LNCAP (cell line): ENCODE data around the gene CNKSR3.

ENCODE experiments used
- TF ChIP-seq, protein P1 (sequence below): fragments of 450-650 bp; IDR thresholded peaks from 2 replicates; pipeline ENCODE4 v1.5.1; 2017; ENCODE audit warnings: mild to moderate bottlenecking

The CNKSR3 gene

DNA sequence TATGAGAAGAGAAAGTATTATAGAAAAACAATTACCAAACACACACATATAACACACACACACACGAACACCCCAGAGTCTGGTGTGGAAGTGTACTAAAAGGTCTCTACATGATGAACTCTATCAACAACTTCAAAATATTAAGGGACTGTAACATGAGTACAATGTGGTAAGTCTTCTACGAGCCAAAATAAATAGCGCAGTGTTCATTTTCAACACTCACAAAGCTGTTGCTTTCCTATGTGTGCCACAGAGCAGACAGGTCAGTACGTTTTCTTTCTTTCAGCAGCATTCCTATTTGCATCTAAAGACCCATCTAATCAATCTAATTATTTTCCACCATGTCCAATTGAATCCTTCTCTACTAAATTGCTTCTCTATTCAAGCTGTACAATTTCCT, 12.1 kb upstream of the CNKSR3 start:
- TF ChIP-seq, protein P1, sequence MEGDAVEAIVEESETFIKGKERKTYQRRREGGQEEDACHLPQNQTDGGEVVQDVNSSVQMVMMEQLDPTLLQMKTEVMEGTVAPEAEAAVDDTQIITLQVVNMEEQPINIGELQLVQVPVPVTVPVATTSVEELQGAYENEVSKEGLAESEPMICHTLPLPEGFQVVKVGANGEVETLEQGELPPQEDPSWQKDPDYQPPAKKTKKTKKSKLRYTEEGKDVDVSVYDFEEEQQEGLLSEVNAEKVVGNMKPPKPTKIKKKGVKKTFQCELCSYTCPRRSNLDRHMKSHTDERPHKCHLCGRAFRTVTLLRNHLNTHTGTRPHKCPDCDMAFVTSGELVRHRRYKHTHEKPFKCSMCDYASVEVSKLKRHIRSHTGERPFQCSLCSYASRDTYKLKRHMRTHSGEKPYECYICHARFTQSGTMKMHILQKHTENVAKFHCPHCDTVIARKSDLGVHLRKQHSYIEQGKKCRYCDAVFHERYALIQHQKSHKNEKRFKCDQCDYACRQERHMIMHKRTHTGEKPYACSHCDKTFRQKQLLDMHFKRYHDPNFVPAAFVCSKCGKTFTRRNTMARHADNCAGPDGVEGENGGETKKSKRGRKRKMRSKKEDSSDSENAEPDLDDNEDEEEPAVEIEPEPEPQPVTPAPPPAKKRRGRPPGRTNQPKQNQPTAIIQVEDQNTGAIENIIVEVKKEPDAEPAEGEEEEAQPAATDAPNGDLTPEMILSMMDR: no peak

DNA sequence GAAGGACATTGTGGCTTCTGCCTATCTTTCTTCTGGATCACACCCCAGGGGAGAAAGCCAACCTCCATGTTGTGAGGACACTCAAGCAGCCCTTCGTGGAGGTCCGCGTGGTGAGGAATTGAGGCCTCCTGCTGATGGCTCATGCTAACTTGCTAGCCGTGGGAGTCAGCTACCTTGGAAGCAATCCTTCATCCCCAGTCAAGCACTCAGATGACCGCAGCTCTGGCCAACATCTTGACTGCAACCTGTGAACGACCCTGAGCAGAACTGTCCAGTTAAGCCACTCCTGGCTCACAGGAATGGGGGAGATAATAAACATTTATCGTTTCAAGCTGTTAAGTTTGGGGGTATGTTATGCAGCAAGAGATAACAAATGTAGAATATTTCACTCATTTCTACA, 10.9 kb upstream of the CNKSR3 start:
- TF ChIP-seq, protein P1: no peak

DNA sequence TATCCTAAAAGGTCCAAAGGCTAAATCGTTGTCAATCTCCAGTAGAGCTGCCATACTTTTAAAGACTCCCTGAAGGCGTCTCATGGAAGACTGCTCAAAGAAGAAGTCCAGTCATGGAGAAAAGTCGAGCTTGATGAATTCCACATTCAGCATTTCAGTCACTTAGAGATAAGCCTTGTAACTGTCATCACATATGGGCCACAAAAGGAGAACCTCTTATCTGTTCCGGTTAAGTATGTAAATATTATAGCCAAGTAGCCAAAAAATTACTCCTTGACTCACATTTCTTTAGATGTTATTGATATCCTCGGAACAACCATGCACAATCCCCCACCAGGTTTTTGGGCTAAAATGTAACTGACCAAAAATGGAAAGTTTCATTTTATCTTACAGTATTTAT, 9.8 kb upstream of the CNKSR3 start:
- TF ChIP-seq, protein P1: no peak

DNA sequence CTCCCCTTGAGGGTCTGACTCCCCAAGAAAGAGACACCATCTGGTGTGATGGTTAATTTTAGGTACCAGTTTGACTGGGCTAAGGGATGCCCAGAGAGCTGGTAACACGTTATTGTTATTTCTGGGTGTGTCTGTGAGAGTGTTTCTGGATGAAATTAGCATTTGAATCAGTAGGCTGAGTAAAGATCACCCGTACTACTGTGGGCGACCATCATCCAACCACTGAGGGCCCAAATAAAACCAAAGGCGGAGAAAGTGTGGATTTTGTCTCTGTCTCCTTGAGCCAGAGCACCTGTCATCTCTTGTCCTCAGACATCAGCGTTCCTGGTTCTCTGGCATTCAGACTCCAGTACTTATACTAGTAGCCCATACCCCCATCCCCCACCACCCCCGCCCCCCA, 7.9 kb upstream of the CNKSR3 start:
- TF ChIP-seq, protein P1: no peak

DNA sequence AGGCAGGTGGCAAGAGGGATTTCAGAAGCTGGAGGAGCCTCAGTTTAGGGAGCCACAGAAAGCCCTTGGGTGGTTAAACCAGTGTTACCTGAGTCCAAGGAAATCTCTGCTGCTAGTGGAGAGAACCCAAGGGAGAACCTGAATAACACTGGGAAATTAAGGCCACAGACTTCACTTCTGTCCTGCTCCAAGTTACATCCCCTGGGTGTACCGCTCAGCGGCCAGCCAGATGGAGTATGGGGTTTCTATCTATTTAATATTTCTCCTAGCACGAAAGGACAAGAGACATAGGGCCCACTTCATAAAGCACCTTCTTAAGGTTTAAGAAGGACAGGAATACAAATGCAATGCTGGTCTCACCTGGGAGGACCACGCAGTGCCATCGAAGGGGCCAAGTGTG, 5.8 kb upstream of the CNKSR3 start:
- TF ChIP-seq, protein P1: no peak

DNA sequence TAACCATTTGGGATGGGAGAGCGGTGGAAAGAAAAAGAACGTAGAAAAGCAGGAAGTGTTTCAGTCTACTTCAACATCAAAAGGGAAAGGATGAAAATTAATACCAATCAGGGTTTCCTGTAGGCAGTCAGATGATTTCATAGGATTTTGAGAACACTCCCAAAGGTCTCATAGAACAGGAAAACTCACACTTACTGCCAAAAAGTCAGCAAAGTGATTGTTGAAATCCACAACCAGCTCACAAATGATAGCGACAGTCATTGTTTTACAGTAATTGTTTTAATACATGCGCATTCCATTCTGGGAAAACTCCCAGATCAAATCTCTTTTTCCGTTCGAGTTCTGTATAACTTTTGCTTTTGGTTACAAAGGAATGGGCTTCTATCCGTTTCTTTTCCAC, 5.3 kb upstream of the CNKSR3 start:
- TF ChIP-seq, protein P1: no peak

DNA sequence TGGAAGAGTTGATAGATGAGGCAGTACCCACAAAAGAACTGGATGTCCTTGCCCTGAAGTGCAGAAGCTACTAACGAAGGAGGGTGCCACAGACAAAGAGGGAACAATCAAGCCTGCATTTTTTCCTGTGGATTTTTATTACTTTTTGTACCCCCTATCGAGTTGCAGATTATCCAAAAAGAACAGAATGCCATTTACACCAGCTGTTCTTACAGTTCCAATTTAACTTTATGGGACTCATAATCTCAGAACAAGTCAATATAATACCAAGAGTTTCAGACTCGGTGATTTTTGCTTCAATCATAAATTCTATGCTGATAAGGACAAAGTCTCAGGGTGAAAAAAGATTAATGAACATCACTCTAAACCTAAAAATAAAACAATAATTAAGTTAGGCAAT, 4.0 kb upstream of the CNKSR3 start:
- TF ChIP-seq, protein P1: no peak

DNA sequence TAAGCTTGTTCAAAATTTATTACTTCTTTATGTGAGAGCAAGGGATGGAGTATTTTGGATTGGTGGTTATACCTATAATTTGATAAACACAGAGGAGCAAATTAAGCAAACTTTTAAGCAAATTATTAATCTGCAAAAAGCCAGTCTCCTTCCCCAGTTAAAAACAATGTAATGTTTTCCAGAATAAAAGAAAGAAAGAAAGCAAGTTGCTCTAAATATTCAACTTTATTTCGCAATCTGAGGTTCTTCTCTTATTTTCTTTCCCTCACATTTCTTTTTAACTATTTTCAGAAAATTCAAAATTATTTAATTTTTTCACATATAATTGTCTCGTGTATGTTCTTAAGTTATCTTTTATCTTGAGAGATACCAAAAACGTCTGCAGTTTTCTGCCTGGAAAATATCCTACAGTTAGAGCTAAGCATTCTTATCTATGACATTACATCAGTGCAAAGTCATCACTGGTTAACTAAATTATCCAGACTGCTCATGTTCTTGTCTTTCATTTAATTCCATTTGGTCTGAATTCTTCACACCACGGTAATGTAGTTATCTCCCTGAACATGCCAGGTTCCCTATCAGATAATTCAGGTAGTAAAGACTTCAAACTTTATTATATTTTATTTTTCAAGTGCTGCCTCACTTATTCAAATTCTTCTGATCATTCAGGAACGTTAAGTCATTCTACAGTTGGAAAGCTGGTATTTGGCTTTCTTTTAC, 3.3 kb upstream of the CNKSR3 start:
- TF ChIP-seq, protein P1: no peak
